ENCODE measurements around the gene CELF5. TPM values are rescaled to one million over a fixed set of nuclear protein-coding genes. Genes with fewer than 3 reads are reported as not detected.

The CELF5 gene
- total and polyA plus RNA-seq, 2 donors (not counting 1 experiment from before 2014, with no cell fraction given), result 0.15 TPM; not detected in 1

DNA sequence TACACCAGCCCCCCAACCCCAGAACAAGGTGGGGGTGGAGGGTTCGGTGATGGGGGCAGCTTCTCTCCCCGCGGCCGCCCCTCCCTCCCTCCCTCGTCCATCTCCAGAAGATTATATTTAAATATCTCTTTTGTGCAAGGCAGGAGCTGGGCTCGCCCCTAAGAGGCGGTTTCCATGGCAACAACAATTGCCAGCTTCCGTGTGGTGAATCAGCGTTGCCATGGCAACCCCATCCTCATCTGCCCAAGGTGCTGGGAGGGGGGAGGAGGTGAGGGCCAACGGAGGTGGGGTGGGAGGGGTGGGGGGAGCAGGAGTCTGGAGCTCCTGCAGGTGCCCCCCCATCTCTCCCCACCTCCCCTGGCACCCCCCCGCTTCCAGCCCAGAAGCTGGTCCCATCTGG, 46.4 kb downstream of the CELF5 start:
- Mint-ChIP-seq H3K4me3 (no peak overlapping the region), H3K9me3 (ENCODE audit: insufficient read depth) (no peaks in the 10 kb centered on the region), H3K27me3 (peaks cover 55% of the 10 kb centered on the region), H3K4me1 (peaks cover 10% of the 10 kb centered on the region), H3K27ac (no peak overlapping the region)
- H3K36me3 ChIP-seq (replicated peaks in 1 of 2; ENCODE audit: control extremely low read depth in 1 of 2, control insufficient read depth in 1 of 2, extremely low read depth in 1 of 2, insufficient read depth in 2 of 2, low read length in 1 of 2), result no peaks in the 10 kb centered on the region
- H3K4me1 ChIP-seq (ENCODE audit: control insufficient read depth in 2 of 2, insufficient read depth in 2 of 2, low read length in 2 of 2), result peaks cover 10% of the 10 kb centered on the region in 2 donors
- POLR2A ChIA-PET, result no interaction called here
- CTCF ChIA-PET, result no interaction called here
- peaks cover 0 to 75% (median 23%) of the 10 kb centered on the region in 4 experiments for H3K27me3 ChIP-seq (replicated peaks in 1 of 4; ENCODE audit: control extremely low read depth in 1 of 4, control insufficient read depth in 3 of 4, insufficient read depth in 4 of 4, low read length in 3 of 4)
- H3K9ac ChIP-seq (ENCODE audit: low read length), result no peak overlapping the region
- H3K9me3 ChIP-seq (ENCODE audit: control extremely low read depth in 1 of 3, control insufficient read depth in 2 of 3, insufficient read depth in 1 of 3, low read length in 2 of 3), result peaks cover 0 to 45% (median 6%) of the 10 kb centered on the region in 3 donors
- no peak overlapping the region for H3K27ac ChIP-seq (ENCODE audit: low read length in 2 of 2)
- TF ChIP-seq, protein P1, sequence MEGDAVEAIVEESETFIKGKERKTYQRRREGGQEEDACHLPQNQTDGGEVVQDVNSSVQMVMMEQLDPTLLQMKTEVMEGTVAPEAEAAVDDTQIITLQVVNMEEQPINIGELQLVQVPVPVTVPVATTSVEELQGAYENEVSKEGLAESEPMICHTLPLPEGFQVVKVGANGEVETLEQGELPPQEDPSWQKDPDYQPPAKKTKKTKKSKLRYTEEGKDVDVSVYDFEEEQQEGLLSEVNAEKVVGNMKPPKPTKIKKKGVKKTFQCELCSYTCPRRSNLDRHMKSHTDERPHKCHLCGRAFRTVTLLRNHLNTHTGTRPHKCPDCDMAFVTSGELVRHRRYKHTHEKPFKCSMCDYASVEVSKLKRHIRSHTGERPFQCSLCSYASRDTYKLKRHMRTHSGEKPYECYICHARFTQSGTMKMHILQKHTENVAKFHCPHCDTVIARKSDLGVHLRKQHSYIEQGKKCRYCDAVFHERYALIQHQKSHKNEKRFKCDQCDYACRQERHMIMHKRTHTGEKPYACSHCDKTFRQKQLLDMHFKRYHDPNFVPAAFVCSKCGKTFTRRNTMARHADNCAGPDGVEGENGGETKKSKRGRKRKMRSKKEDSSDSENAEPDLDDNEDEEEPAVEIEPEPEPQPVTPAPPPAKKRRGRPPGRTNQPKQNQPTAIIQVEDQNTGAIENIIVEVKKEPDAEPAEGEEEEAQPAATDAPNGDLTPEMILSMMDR (IDR thresholded peaks at IDR 0.05), result no peak
- no peak for TF ChIP-seq EZH2 (IDR thresholded peaks at IDR 0.05; ENCODE audit: borderline replicate concordance, insufficient read depth, low read depth, low read length, poor library complexity, severe bottlenecking)
- no CpG with 5 or more reads among the region's 11 CpGs for WGBS (ENCODE audit: insufficient coverage)
- no peaks in the 10 kb centered on the region for H4K20me1 ChIP-seq (ENCODE audit: control insufficient read depth, insufficient read depth, low read length, poor library complexity, severe bottlenecking)
- no peak overlapping the region for H3K4me2 ChIP-seq (replicated peaks; ENCODE audit: low read depth, low read length, poor library complexity, severe bottlenecking)
- no peak overlapping the region for H2AFZ ChIP-seq (ENCODE audit: insufficient read depth, low read depth, low read length, poor library complexity, severe bottlenecking)
- DNase-seq, result no peak
- intact Hi-C loops (cut with micrococcal nuclease), result no loop called here
- H3K79me2 ChIP-seq (ENCODE audit: control insufficient read depth, insufficient read depth, low read length), result no peaks in the 10 kb centered on the region
- no peak for ATAC-seq (ENCODE audit: low read depth)
- H3K4me3 ChIP-seq (ENCODE audit: control extremely low read depth in 1 of 5, extremely low read depth in 1 of 5, insufficient read depth in 1 of 5, low read depth in 2 of 5, low read length in 4 of 5), result no peak overlapping the region

DNA sequence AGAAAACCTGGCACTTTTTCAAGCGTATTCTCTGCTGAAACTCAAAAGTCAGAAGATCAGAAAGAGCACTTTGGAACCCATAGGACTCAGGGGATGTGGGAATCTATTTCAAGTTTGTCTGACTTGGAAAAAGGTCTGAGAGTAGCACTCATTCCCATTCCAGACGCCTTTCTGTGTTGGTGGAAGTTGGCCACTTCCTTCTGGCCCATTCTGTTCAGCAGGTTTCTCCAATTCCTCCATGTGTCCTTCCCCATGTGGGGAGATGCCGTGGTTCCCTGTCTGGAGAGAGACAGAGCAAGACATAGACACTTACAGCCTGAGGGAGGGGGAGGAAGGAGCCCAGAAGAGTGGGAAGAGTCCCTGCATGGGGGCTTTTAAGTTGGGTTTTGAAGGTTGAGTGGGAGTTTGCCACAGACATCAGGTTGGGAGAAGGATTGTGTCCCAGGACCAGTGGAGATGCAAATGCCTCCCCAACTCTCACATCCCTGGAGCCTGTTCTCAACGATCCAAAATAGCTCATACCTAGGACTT, 48.0 kb downstream of the CELF5 start:
- H3K27me3 ChIP-seq (replicated peaks in 1 of 4; ENCODE audit: control extremely low read depth in 1 of 4, control insufficient read depth in 3 of 4, insufficient read depth in 4 of 4, low read length in 3 of 4), result peaks cover 0 to 70% (median 23%) of the 10 kb centered on the region in 4 experiments
- H3K4me3 ChIP-seq (ENCODE audit: control extremely low read depth in 1 of 5, extremely low read depth in 1 of 5, insufficient read depth in 1 of 5, low read depth in 2 of 5, low read length in 4 of 5), result no peak overlapping the region
- peaks cover 0 to 46% (median 6%) of the 10 kb centered on the region in 3 donors for H3K9me3 ChIP-seq (ENCODE audit: control extremely low read depth in 1 of 3, control insufficient read depth in 2 of 3, insufficient read depth in 1 of 3, low read length in 2 of 3)
- ChIA-PET POLR2A (no interaction called here), CTCF (no interaction called here)
- H3K27ac ChIP-seq (ENCODE audit: low read length in 2 of 2), result no peak overlapping the region
- H3K9ac ChIP-seq (ENCODE audit: low read length), result no peak overlapping the region
- H4K20me1 ChIP-seq (ENCODE audit: control insufficient read depth, insufficient read depth, low read length, poor library complexity, severe bottlenecking), result no peaks in the 10 kb centered on the region
- no peaks in the 10 kb centered on the region for H3K79me2 ChIP-seq (ENCODE audit: control insufficient read depth, insufficient read depth, low read length)
- no peak overlapping the region for H2AFZ ChIP-seq (ENCODE audit: insufficient read depth, low read depth, low read length, poor library complexity, severe bottlenecking)
- no peak for DNase-seq
- Mint-ChIP-seq H3K4me1 (peaks cover 13% of the 10 kb centered on the region), H3K4me3 (no peak overlapping the region), H3K27ac (no peak overlapping the region), H3K27me3 (peaks cover 60% of the 10 kb centered on the region), H3K9me3 (ENCODE audit: insufficient read depth) (no peaks in the 10 kb centered on the region)
- no peak for ATAC-seq (ENCODE audit: low read depth)
- intact Hi-C loops (cut with micrococcal nuclease), result no loop called here
- H3K4me1 ChIP-seq (ENCODE audit: control insufficient read depth in 2 of 2, insufficient read depth in 2 of 2, low read length in 2 of 2), result peaks cover 10% of the 10 kb centered on the region in 2 donors
- 58% methylated on average over 2 of the region's 4 CpGs for WGBS (ENCODE audit: insufficient coverage)
- no peaks in the 10 kb centered on the region for H3K36me3 ChIP-seq (replicated peaks in 1 of 2; ENCODE audit: control extremely low read depth in 1 of 2, control insufficient read depth in 1 of 2, extremely low read depth in 1 of 2, insufficient read depth in 2 of 2, low read length in 1 of 2)
- TF ChIP-seq, protein P1 (IDR thresholded peaks at IDR 0.05), result no peak
- no peak for TF ChIP-seq EZH2 (IDR thresholded peaks at IDR 0.05; ENCODE audit: borderline replicate concordance, insufficient read depth, low read depth, low read length, poor library complexity, severe bottlenecking)
- H3K4me2 ChIP-seq (replicated peaks; ENCODE audit: low read depth, low read length, poor library complexity, severe bottlenecking), result no peak overlapping the region

All from B cell (primary cell).